ENCODE measurements around the gene NKTR. TPM values are rescaled to one million over a fixed set of nuclear protein-coding genes. Genes with fewer than 3 reads are reported as not detected.

Gene NKTR
- total RNA-seq, 1 donor from 2014 or later = 42.3 TPM

GRCh38 chr3:42662037-42662812 lies 61.7 kb downstream of the NKTR start:
- DNase-seq (ENCODE audit: low read depth, low spot score) = no peak

- DNase-seq (ENCODE audit: low read depth, low spot score) = no peak
Measured at GRCh38 chr3:42662813-42663535, 62.5 kb downstream of the NKTR start.

GRCh38 chr3:42663581-42664437 lies 63.3 kb downstream of the NKTR start:
- no peak for DNase-seq (ENCODE audit: low read depth, low spot score)

- DNase-seq (ENCODE audit: low read depth, low spot score) = no peak
Measured at GRCh38 chr3:42664438-42664803, 63.9 kb downstream of the NKTR start.

GRCh38 chr3:42665050-42665878 lies 64.8 kb downstream of the NKTR start:
- no peak for DNase-seq (ENCODE audit: low read depth, low spot score)

GRCh38 chr3:42666022-42666421 lies 65.5 kb downstream of the NKTR start:
- no peak for DNase-seq (ENCODE audit: low read depth, low spot score)

- DNase-seq (ENCODE audit: low read depth, low spot score) = no peak
Measured at GRCh38 chr3:42666577-42666998, 66.1 kb downstream of the NKTR start.

GRCh38 chr3:42667096-42667522 lies 66.6 kb downstream of the NKTR start:
- DNase-seq (ENCODE audit: low read depth, low spot score) = no peak

- DNase-seq (ENCODE audit: low read depth, low spot score) = no peak
Measured at GRCh38 chr3:42667523-42668412, 67.3 kb downstream of the NKTR start.

GRCh38 chr3:42668413-42668760 lies 67.9 kb downstream of the NKTR start:
- no peak for DNase-seq (ENCODE audit: low read depth, low spot score)

- no peak for DNase-seq (ENCODE audit: low read depth, low spot score)
Measured at GRCh38 chr3:42668793-42669217, 68.3 kb downstream of the NKTR start.

- DNase-seq (ENCODE audit: low read depth, low spot score) = no peak
Measured at GRCh38 chr3:42670051-42670576, 69.6 kb downstream of the NKTR start.

GRCh38 chr3:42670670-42671069 lies 70.2 kb downstream of the NKTR start:
- DNase-seq (ENCODE audit: low read depth, low spot score) = no peak

GRCh38 chr3:42672515-42672914 lies 72.0 kb downstream of the NKTR start:
- no peak for DNase-seq (ENCODE audit: low read depth, low spot score)

GRCh38 chr3:42673082-42673481 lies 72.6 kb downstream of the NKTR start:
- no peak for DNase-seq (ENCODE audit: low read depth, low spot score)

- DNase-seq (ENCODE audit: low read depth, low spot score) = no peak
Measured at GRCh38 chr3:42674146-42674545, 73.7 kb downstream of the NKTR start.

GRCh38 chr3:42675909-42676308 lies 75.4 kb downstream of the NKTR start:
- no peak for DNase-seq (ENCODE audit: low read depth, low spot score)

- no peak for DNase-seq (ENCODE audit: low read depth, low spot score)
Measured at GRCh38 chr3:42678447-42678846, 78.0 kb downstream of the NKTR start.

- no peak for DNase-seq (ENCODE audit: low read depth, low spot score)
Measured at GRCh38 chr3:42680271-42680670, 79.8 kb downstream of the NKTR start.

GRCh38 chr3:42680806-42681205 lies 80.3 kb downstream of the NKTR start:
- no peak for DNase-seq (ENCODE audit: low read depth, low spot score)
